RKO (cell line): ENCODE measurements around the gene SSTR3.

Experiments
- DNase-seq: peaks from one replicate; pipeline ENCODE4 v3.0.0-alpha.2; 2016; ENCODE audit warnings: low spot score

The SSTR3 gene

GRCh38 chr22:37166675-37167066 is 45.6 kb downstream of the SSTR3 start:
- peak; percentile 71 for DNase-seq

GRCh38 chr22:37165940-37166674 is 46.2 kb downstream of the SSTR3 start:
- no peak for DNase-seq

- no peak for DNase-seq
These were observed 47.2 kb downstream of the SSTR3 start for GRCh38 chr22:37165066-37165465.

- DNase-seq: no peak
These were observed 47.8 kb downstream of the SSTR3 start for GRCh38 chr22:37164505-37164887.

GRCh38 chr22:37163575-37164504 is 48.4 kb downstream of the SSTR3 start:
- DNase-seq: no peak

GRCh38 chr22:37163096-37163489 is 49.2 kb downstream of the SSTR3 start:
- no peak for DNase-seq

- no peak for DNase-seq
These were observed 49.8 kb downstream of the SSTR3 start for GRCh38 chr22:37162221-37163095.

GRCh38 chr22:37161443-37161842 is 50.8 kb downstream of the SSTR3 start:
- no peak for DNase-seq

GRCh38 chr22:37160027-37160426 is 52.2 kb downstream of the SSTR3 start:
- no peak for DNase-seq

- no peak for DNase-seq
These were observed 53.4 kb downstream of the SSTR3 start for GRCh38 chr22:37158963-37159290.

GRCh38 chr22:37157516-37158285 is 54.6 kb downstream of the SSTR3 start:
- DNase-seq: peak; percentile 44

GRCh38 chr22:37156686-37157435 is 55.4 kb downstream of the SSTR3 start:
- DNase-seq: no peak

- no peak for DNase-seq
These were observed 56.3 kb downstream of the SSTR3 start for GRCh38 chr22:37155971-37156370.

GRCh38 chr22:37154925-37155712 is 57.2 kb downstream of the SSTR3 start:
- DNase-seq: no peak
